K562 (cell line): ENCODE data around the gene COG4. TPM values are rescaled to one million over a fixed set of nuclear protein-coding genes. Genes with fewer than 3 reads are reported as not detected.

ENCODE experiments used
- ATAC-seq: fragments of 200-7000 bp; cut with Tn5 transposase; 3 replicates; pipeline ENCODE4 v1.9.1; 2020; ENCODE audit warnings: moderate library complexity
- BruUV-seq: library from RNA; stranded (reverse); fragments of 400-500 nt; replicated peaks from 2 replicates; lab custom pipeline; 2021; lab: Mats Ljungman, UMichigan
- CTCF ChIA-PET: fragments of 300-600 bp; formaldehyde crosslinking; extraction: SDS; loops from one replicate; lab custom pipeline; 2021; ENCODE audit warnings: low intra/inter-chr PET ratio; lab: Yijun Ruan, JAX
- POLR2A ChIA-PET: fragments of 300-600, 350-650 bp; sonication (Branson Sonifier 250); formaldehyde crosslinking; extraction: SDS; loops from one replicate; lab custom pipeline; 2021; ENCODE audit warnings: antibody characterized with exemption, inconsistent platforms; lab: Yijun Ruan, JAX
- DNase-seq, 4 experiments: peaks; one replicate each; pipeline versions ENCODE4 v3.0.0 to v3.0.0-alpha.2; 2011 to 2018; ENCODE audit warnings: low spot score in 3 of 4, mixed read lengths in 3 of 4; ENCODE audit errors: extremely low read depth in 1 of 4
- FAIRE-seq: peaks from 2 replicates; lab custom pipeline; 2011; peaks lifted over from hg19 to GRCh38; lab: Jason Lieb, UNC
- H2AFZ ChIP-seq: 2 replicates; pipeline ENCODE4 v1.6.0; 2011; ENCODE audit warnings: low read depth, low read length, control low read depth, inconsistent platforms
- H3K27ac ChIP-seq: fragments of 200-600 bp; 3 replicates; pipeline ENCODE4 v1.8.0; 2011; ENCODE audit warnings: low read depth, mild to moderate bottlenecking, control low read depth, inconsistent platforms, low read length, moderate library complexity, mixed read lengths; ENCODE audit errors: extremely low read depth
- H3K27me3 ChIP-seq, 2 experiments: fragments of 300-600 bp in 1 of 2; 2 replicates in 1 of 2; 3 replicates in 1 of 2; pipeline versions ENCODE4 v1.6.0 to v1.8.0; 2011; ENCODE audit warnings: inconsistent platforms in 2 of 2, low read length in 2 of 2, mild to moderate bottlenecking in 1 of 2, mixed read lengths in 1 of 2, moderate library complexity in 1 of 2; ENCODE audit not compliant: control insufficient read depth in 2 of 2, insufficient read depth in 2 of 2
- H3K36me3 ChIP-seq: fragments of 300-600 bp; 3 replicates; pipeline ENCODE4 v1.8.0; 2011; ENCODE audit warnings: mild to moderate bottlenecking, low read length, inconsistent platforms; ENCODE audit not compliant: control insufficient read depth, insufficient read depth
- H3K4me1 ChIP-seq, 2 experiments: fragments of 200-600 bp in 1 of 2; replicated peaks in 1 of 2; 2 replicates in 1 of 2; 3 replicates in 1 of 2; pipeline versions ENCODE4 v1.5.1 to v1.8.0; 2011; ENCODE audit warnings: inconsistent platforms in 2 of 2, low read length in 2 of 2, mild to moderate bottlenecking in 1 of 2, mixed read lengths in 1 of 2, moderate library complexity in 1 of 2; ENCODE audit not compliant: control insufficient read depth in 2 of 2, insufficient read depth in 2 of 2
- H3K4me2 ChIP-seq: 2 replicates; pipeline ENCODE4 v1.6.1; 2011; ENCODE audit warnings: low read length, control low read depth, inconsistent platforms, mixed read lengths; ENCODE audit not compliant: insufficient read depth
- H3K4me3 ChIP-seq: fragments of 200-600 bp; sonication (generic), shearing (Covaris generic); 2 replicates; pipeline ENCODE4 v1.5.1; 2016; ENCODE audit warnings: control low read depth, inconsistent platforms
- H3K79me2 ChIP-seq: fragments of 200-600 bp; 3 replicates; pipeline ENCODE4 v1.8.0; 2011; ENCODE audit warnings: low read length, inconsistent platforms; ENCODE audit not compliant: control insufficient read depth, insufficient read depth
- H3K9ac ChIP-seq, 2 experiments: 2 replicates each; pipeline versions ENCODE4 v1.6.0 to v1.6.1; 2011; ENCODE audit warnings: low read depth in 2 of 2, low read length in 2 of 2, control low read depth in 1 of 2, inconsistent platforms in 1 of 2, mild to moderate bottlenecking in 1 of 2, mixed read lengths in 1 of 2; ENCODE audit not compliant: insufficient read depth in 1 of 2
- H3K9me1 ChIP-seq: one replicate; pipeline ENCODE4 v1.6.0; 2011; ENCODE audit warnings: inconsistent platforms, mild to moderate bottlenecking, low read length, moderate library complexity; ENCODE audit not compliant: control insufficient read depth, insufficient read depth
- H3K9me3 ChIP-seq: replicated peaks from 2 replicates; pipeline ENCODE4 v1.5.1; 2011; ENCODE audit warnings: low read depth, low read length, inconsistent platforms; ENCODE audit not compliant: control insufficient read depth, insufficient read depth
- H4K20me1 ChIP-seq: replicated peaks from 2 replicates; pipeline ENCODE4 v1.6.1; 2011; ENCODE audit warnings: low read length, inconsistent platforms, mixed read lengths; ENCODE audit not compliant: control insufficient read depth, insufficient read depth
- HDAC3 ChIP-seq: fragments of 450-650 bp; IDR thresholded peaks from 2 replicates; pipeline ENCODE4 v1.6.1; 2018; ENCODE audit warnings: borderline replicate concordance, mild to moderate bottlenecking, moderate library complexity; ENCODE audit not compliant: partially characterized antibody
- HIVEP1 ChIP-seq: fragments of 250-450 bp; sonication (Bioruptor Pico); IDR thresholded peaks from 2 replicates; pipeline ENCODE4 v1.4.0; 2020; ENCODE audit warnings: mild to moderate bottlenecking
- ID3 ChIP-seq, 2 experiments: fragments of 250-450 bp in 1 of 2; fragments of 450-650 bp in 1 of 2; sonication (Bioruptor Pico) in 1 of 2; IDR thresholded peaks; 2 replicates each; pipeline versions ENCODE4 v1.6.1 to v1.8.0; 2016 to 2021; ENCODE audit warnings: mild to moderate bottlenecking in 2 of 2, moderate library complexity in 2 of 2, missing compliant biosample characterization in 1 of 2, missing genetic modification characterization in 1 of 2
- NFYB ChIP-seq: IDR thresholded peaks from 2 replicates; pipeline ENCODE4 v1.6.1; 2011; ENCODE audit warnings: mild to moderate bottlenecking, moderate library complexity; ENCODE audit not compliant: insufficient read length; ENCODE audit errors: extremely low read depth
- PML ChIP-seq: IDR thresholded peaks from 2 replicates; pipeline ENCODE4 v1.6.1; 2012; ENCODE audit warnings: low read length, inconsistent platforms
- RAD21 ChIP-seq, 2 experiments: fragments of 250-450 bp in 1 of 2; fragments of 450-650 bp in 1 of 2; sonication (Bioruptor Pico) in 1 of 2; formaldehyde crosslinking in 1 of 2; IDR thresholded peaks in 1 of 2; conservative IDR thresholded peaks in 1 of 2; 2 replicates each; pipeline versions ENCODE4 v1.4.0 to v1.8.0; 2020 to 2022; ENCODE audit warnings: mild to moderate bottlenecking in 2 of 2, moderate library complexity in 1 of 2
- RBFOX2 ChIP-seq: fragments of 200-400 bp; formaldehyde crosslinking; IDR thresholded peaks from 2 replicates; pipeline ENCODE4 v1.6.1; 2017; ENCODE audit warnings: low read depth, mild to moderate bottlenecking, low read length, moderate library complexity
- RFX7 ChIP-seq: fragments of 250-450 bp; sonication (Bioruptor Pico); IDR thresholded peaks from 2 replicates; pipeline ENCODE4 v1.5.1; 2021; ENCODE audit warnings: mild to moderate bottlenecking
- THAP7 ChIP-seq: fragments of 250-450 bp; sonication (Bioruptor Pico); IDR thresholded peaks from 2 replicates; pipeline ENCODE4 v1.5.0; 2021
- ZBTB1 ChIP-seq: sonication (generic); formaldehyde crosslinking; IDR thresholded peaks from 2 replicates; pipeline ENCODE4 v1.8.1; 2023; ENCODE audit warnings: missing genetic modification reagents, low read depth, mild to moderate bottlenecking, borderline replicate concordance
- ZNF184 ChIP-seq: sonication (generic); formaldehyde crosslinking; IDR thresholded peaks from 2 replicates; pipeline ENCODE4 v1.5.0; 2020; ENCODE audit warnings: missing genetic modification reagents
- ZNF282 ChIP-seq: sonication (generic); formaldehyde crosslinking; IDR thresholded peaks from 2 replicates; pipeline ENCODE4 v1.8.1; 2023; ENCODE audit warnings: missing genetic modification reagents
- WGBS: fragments of 100-300 bp; shearing (Covaris generic); methylation state at CpG from one replicate; pipeline ENCODE4 v1.1.6; 2016; ENCODE audit warnings: low coverage, mixed read lengths; ENCODE audit not compliant: insufficient coverage; ENCODE audit errors: missing lambda C conversion rate; 5-methylcytosine and 5-hydroxymethylcytosine counted together
- in situ Hi-C: fragments of 300-500 bp; cut with MboI; formaldehyde crosslinking; loops from 4 replicates; pipeline ENCODE4 v1.15.0; 2018; ENCODE audit warnings: inconsistent platforms, mixed read lengths
- intact Hi-C: fragments of 100-400 bp; cut with micrococcal nuclease; formaldehyde crosslinking; loops from 2 replicates; pipeline ENCODE4 v1.14.2; 2022
- polyA plus RNA-seq, 8 experiments: library from polyadenylated mRNA; depleted of rRNA in 4 of 8; stranded (reverse) in 5 of 8; unstranded in 3 of 8; fragments of >200 nt; fragmentation: Nextera tagmentation in 2 of 8; fragmentation: Illumina TruSeq in 1 of 8; extraction: Ambion mirVana in 2 of 8; extraction: Trizol in 1 of 8; gene quantifications; 2 replicates each; pipeline versions ENCODE4 v1.2.1 to v1.2.3, GENCODE V29; 2011 to 2014; ENCODE audit warnings: inconsistent platforms in 1 of 8, missing spikeins in 1 of 8
- total RNA-seq, 7 experiments: library from RNA; depleted of rRNA in 6 of 7; stranded (reverse); fragments of >200 nt in 6 of 7; fragmentation: Illumina TruSeq in 2 of 7; extraction: Trizol in 2 of 7; gene quantifications; 2 replicates each; pipeline versions ENCODE4 v1.2.1 to v1.2.3, GENCODE V29; 2011 to 2021; ENCODE audit warnings: low replicate concordance in 1 of 7

The COG4 gene
- total and polyA plus RNA-seq, 9 of the 15 experiments (the other 6 are each of a cell fraction or from before 2014, with no cell fraction given), result 13.7 to 73.9 (median 44.2) TPM

- BruUV-seq, result no TSS peak
- intact Hi-C loops (no loop called here), in situ Hi-C loops (no loop called here)
- no peaks in the 10 kb centered on the region for H3K79me2 ChIP-seq
- H3K27me3 ChIP-seq, result no peaks in the 10 kb centered on the region
- peaks cover 25% of the 10 kb centered on the region; the same call in 1 of the 3 replicates for H3K36me3 ChIP-seq
- 88% methylated on average over 19 of the region's 21 CpGs for WGBS
- no peak overlapping the region for H3K27ac ChIP-seq
- DNase-seq, result no peak
- ATAC-seq, result no peak
- CTCF ChIA-PET, result no interaction called here
- no peak for FAIRE-seq
- no peaks in the 10 kb centered on the region for H3K9me3 ChIP-seq
- no peak overlapping the region for H3K4me3 ChIP-seq
- H4K20me1 ChIP-seq, result peaks cover 3% of the 10 kb centered on the region; the same call in 1 of the 2 replicates
- H3K9ac ChIP-seq, result peak overlapping the region in 1 of 2 experiments; percentile 68; a peak in 2 of 4 replicates
- no peak overlapping the region for H3K4me2 ChIP-seq
- H3K9me1 ChIP-seq, result no peaks in the 10 kb centered on the region
- POLR2A ChIA-PET, result interaction anchor here (0.5 kb wide), 1 partner anchor 9 kb away, joined by 3 read pairs; no protein-coding TSS in a partner anchor
- peaks cover 0 to 47% of the 10 kb centered on the region in 2 experiments; a peak in 3 of 5 replicates for H3K4me1 ChIP-seq
- TF ChIP-seq PML (no peak), ZBTB1 (CRISPR knock-in tag) (no peak), ZNF184 (CRISPR knock-in tag) (no peak), NFYB (no peak), THAP7 (no peak), HDAC3 (no peak), RBFOX2 (0 out of 2 replicates have a peak, but pooled peaks have one; percentile 3), RFX7 (CRISPR knock-in tag) (no peak), ZNF282 (CRISPR knock-in tag) (no peak), HIVEP1 (CRISPR knock-in tag) (no peak), ID3 (CRISPR knock-in tag; IDR thresholded peaks at IDR 0.05) (no peak), ID3 (tag; IDR thresholded peaks at IDR 0.05) (no peak), RAD21 (CRISPR knock-in tag; conservative IDR thresholded peaks at IDR 0.05 in 1 of 2, IDR thresholded peaks at IDR 0.05 in 1 of 2) (peak in 1 of 2 experiments; percentile 9; a peak in 1 of 4 replicates)
- H2AFZ ChIP-seq, result no peak overlapping the region
These were observed 49.7 kb downstream of the COG4 start for GRCh38 chr16:70473446-70474319.
